IMR-90 (cell line): ENCODE measurements around the gene ACTG2. TPM values are rescaled to one million over a fixed set of nuclear protein-coding genes. Genes with fewer than 3 reads are reported as not detected.

Experiments used
- ATAC-seq: fragments of 200-7000 bp; cut with Tn5 transposase; 2 replicates; pipeline ENCODE4 v1.9.1; 2020; ENCODE audit warnings: low read depth, mild to moderate bottlenecking, moderate library complexity
- BruUV-seq: library from RNA; stranded (reverse); fragments of 400-500 nt; replicated peaks from 2 replicates; lab custom pipeline; 2021; lab: Mats Ljungman, UMichigan
- CTCF ChIA-PET: fragments of 300-600 bp; formaldehyde crosslinking; extraction: SDS; loops from one replicate; lab custom pipeline; 2021; ENCODE audit warnings: antibody characterized with exemption; lab: Yijun Ruan, JAX
- POLR2A ChIA-PET: fragments of 300-600 bp; sonication (Branson Sonifier 250); formaldehyde crosslinking; loops from one replicate; lab custom pipeline; 2022; ENCODE audit warnings: antibody characterized with exemption; ENCODE audit not compliant: unreplicated experiment; lab: Charles Lee
- DNase-seq: peaks from one replicate; pipeline ENCODE4 v3.0.0; 2013
- H2AFZ ChIP-seq: replicated peaks from 2 replicates; pipeline ENCODE3; 2013; ENCODE audit warnings: low read length, mild to moderate bottlenecking; ENCODE audit not compliant: poor library complexity
- H2AK5ac ChIP-seq: 2 replicates; pipeline ENCODE4 v1.6.1; 2013; ENCODE audit warnings: low read depth, low read length, inconsistent platforms
- H2AK9ac ChIP-seq: replicated peaks from 2 replicates; pipeline ENCODE3; 2013; ENCODE audit warnings: mild to moderate bottlenecking, low read depth, low read length, moderate library complexity; ENCODE audit not compliant: poor library complexity
- H2BK120ac ChIP-seq: 2 replicates; pipeline ENCODE4 v1.6.1; 2013; ENCODE audit warnings: low read depth, low read length, inconsistent platforms
- H2BK15ac ChIP-seq: 3 replicates; pipeline ENCODE4 v1.6.1; 2013; ENCODE audit warnings: low read depth, low read length, inconsistent platforms
- H2BK20ac ChIP-seq: 2 replicates; pipeline ENCODE4 v1.6.1; 2013; ENCODE audit warnings: low read depth, mild to moderate bottlenecking, inconsistent platforms, low read length, moderate library complexity
- H2BK5ac ChIP-seq: 2 replicates; pipeline ENCODE4 v1.6.1; 2013; ENCODE audit warnings: mild to moderate bottlenecking, low read depth, low read length, inconsistent platforms; ENCODE audit not compliant: poor library complexity, severe bottlenecking
- H3K14ac ChIP-seq: replicated peaks from 2 replicates; pipeline ENCODE4 v1.6.1; 2013; ENCODE audit warnings: low read depth, low read length, inconsistent platforms
- H3K18ac ChIP-seq: 2 replicates; pipeline ENCODE4 v1.6.1; 2013; ENCODE audit warnings: low read depth, low read length, control low read depth
- H3K23ac ChIP-seq: 2 replicates; pipeline ENCODE4 v1.6.1; 2013; ENCODE audit warnings: low read depth, low read length, inconsistent platforms
- H3K27ac ChIP-seq: 2 replicates; pipeline ENCODE4 v1.5.1; 2013; ENCODE audit warnings: mild to moderate bottlenecking, control low read depth, low read length; ENCODE audit not compliant: insufficient read depth
- H3K27me3 ChIP-seq: 2 replicates; pipeline ENCODE4 v1.6.1; 2013; ENCODE audit warnings: low read length; ENCODE audit not compliant: control insufficient read depth, insufficient read depth
- H3K36me3 ChIP-seq: 2 replicates; pipeline ENCODE4 v1.6.1; 2013; ENCODE audit warnings: low read length, mixed read lengths; ENCODE audit not compliant: control insufficient read depth, insufficient read depth
- H3K4ac ChIP-seq: 2 replicates; pipeline ENCODE4 v1.6.1; 2013; ENCODE audit warnings: low read depth, low read length, inconsistent platforms
- H3K4me1 ChIP-seq: 2 replicates; pipeline ENCODE4 v1.6.1; 2013; ENCODE audit warnings: low read length, mixed read lengths; ENCODE audit not compliant: control insufficient read depth, insufficient read depth
- H3K4me2 ChIP-seq: 2 replicates; pipeline ENCODE4 v1.6.1; 2013; ENCODE audit warnings: low read depth, mild to moderate bottlenecking, control low read depth, low read length, moderate library complexity
- H3K4me3 ChIP-seq: 2 replicates; pipeline ENCODE4 v1.5.1; 2013; ENCODE audit warnings: low read depth, mild to moderate bottlenecking, control low read depth, low read length, moderate library complexity; ENCODE audit not compliant: insufficient read depth
- H3K56ac ChIP-seq: 2 replicates; pipeline ENCODE4 v1.6.1; 2013; ENCODE audit warnings: low read length, inconsistent platforms; ENCODE audit not compliant: insufficient read depth; ENCODE audit errors: extremely low read depth
- H3K79me1 ChIP-seq, 2 experiments: 2 replicates each; pipeline ENCODE4 v1.6.1; 2013; ENCODE audit warnings: low read length in 2 of 2, inconsistent platforms in 1 of 2, low read depth in 1 of 2
- H3K9ac ChIP-seq: 2 replicates; pipeline ENCODE4 v1.6.1; 2013; ENCODE audit warnings: low read depth, low read length, control low read depth
- H3K9me1 ChIP-seq: 2 replicates; pipeline ENCODE4 v1.6.1; 2013; ENCODE audit warnings: low read length, inconsistent platforms; ENCODE audit not compliant: insufficient read depth
- H3K9me3 ChIP-seq: 2 replicates; pipeline ENCODE4 v1.6.1; 2013; ENCODE audit warnings: low read length; ENCODE audit not compliant: control insufficient read depth, insufficient read depth
- H4K20me1 ChIP-seq: 2 replicates; pipeline ENCODE4 v1.6.1; 2013; ENCODE audit warnings: low read length, inconsistent platforms; ENCODE audit not compliant: insufficient read depth
- H4K5ac ChIP-seq: 2 replicates; pipeline ENCODE4 v1.6.1; 2013; ENCODE audit warnings: mild to moderate bottlenecking, low read depth, low read length, control low read depth
- H4K8ac ChIP-seq, 2 experiments: 2 replicates each; pipeline ENCODE4 v1.6.1; 2013; ENCODE audit warnings: low read depth in 2 of 2, low read length in 2 of 2, control low read depth in 1 of 2, inconsistent platforms in 1 of 2
- H4K91ac ChIP-seq: 2 replicates; pipeline ENCODE4 v1.6.1; 2013; ENCODE audit warnings: low read depth, low read length, inconsistent platforms; ENCODE audit not compliant: insufficient read depth
- BHLHE40 ChIP-seq: fragments of 150-350 bp; IDR thresholded peaks from 2 replicates; pipeline ENCODE4 v1.6.1; 2016; ENCODE audit warnings: mild to moderate bottlenecking, low read depth, low read length
- CEBPB ChIP-seq: IDR thresholded peaks from 2 replicates; pipeline ENCODE4 v1.6.1; 2012; ENCODE audit warnings: low read depth, low read length, improper control_type of control experiment
- CHD1 ChIP-seq: IDR thresholded peaks from 2 replicates; pipeline ENCODE4 v1.6.1; 2012; ENCODE audit warnings: low read depth, low read length, improper control_type of control experiment
- CTCF ChIP-seq: conservative IDR thresholded peaks from 2 replicates; pipeline ENCODE4 v1.5.1; 2012; ENCODE audit warnings: mild to moderate bottlenecking, low read depth, low read length, improper control_type of control experiment
- ELK1 ChIP-seq: fragments of 150-350 bp; IDR thresholded peaks from 2 replicates; pipeline ENCODE4 v1.6.1; 2016; ENCODE audit warnings: low read depth, mild to moderate bottlenecking, low read length, moderate library complexity, borderline replicate concordance
- FOS ChIP-seq: fragments of 150-350 bp; IDR thresholded peaks from 2 replicates; pipeline ENCODE4 v1.6.1; 2016; ENCODE audit warnings: low read depth, low read length
- MAFK ChIP-seq: IDR thresholded peaks from 2 replicates; pipeline ENCODE4 v1.6.1; 2012; ENCODE audit warnings: low read depth, low read length, improper control_type of control experiment
- MAZ ChIP-seq: IDR thresholded peaks from 2 replicates; pipeline ENCODE4 v1.6.1; 2012; ENCODE audit warnings: low read depth, mild to moderate bottlenecking, low read length, improper control_type of control experiment, moderate library complexity, borderline replicate concordance
- MXI1 ChIP-seq: IDR thresholded peaks from 2 replicates; pipeline ENCODE4 v1.6.1; 2012; ENCODE audit warnings: low read depth, mild to moderate bottlenecking, low read length, moderate library complexity, borderline replicate concordance
- NFE2L2 ChIP-seq: fragments of 150-350 bp; IDR thresholded peaks from 2 replicates; pipeline ENCODE4 v1.6.1; 2016; ENCODE audit warnings: low read depth, mild to moderate bottlenecking, low read length
- RAD21 ChIP-seq: IDR thresholded peaks from 2 replicates; pipeline ENCODE4 v1.6.1; 2012; ENCODE audit warnings: low read length, improper control_type of control experiment
- RFX5 ChIP-seq: IDR thresholded peaks from 2 replicates; pipeline ENCODE4 v1.8.0; 2012; ENCODE audit warnings: low read depth, mild to moderate bottlenecking, low read length, moderate library complexity
- SMC3 ChIP-seq: fragments of 150-350 bp; IDR thresholded peaks from 2 replicates; pipeline ENCODE4 v1.6.1; 2016; ENCODE audit warnings: low read depth, mild to moderate bottlenecking, antibody characterized with exemption, low read length, moderate library complexity
- USF2 ChIP-seq: fragments of 150-350 bp; IDR thresholded peaks from 2 replicates; pipeline ENCODE4 v1.6.1; 2017; ENCODE audit warnings: mild to moderate bottlenecking, antibody characterized with exemption, low read length, low read depth
- WGBS, 2 experiments: methylation state at CpG; one replicate each; pipeline versions ENCODE4 v1.1.5 to v1.1.7; 2013; ENCODE audit warnings: missing lambda C conversion rate in 2 of 2; ENCODE audit not compliant: insufficient read length in 1 of 2; ENCODE audit errors: extremely low coverage in 2 of 2; 5-methylcytosine and 5-hydroxymethylcytosine counted together
- dilution Hi-C: fragments of 300-500 bp; cut with HindIII; formaldehyde crosslinking; loops from one replicate; pipeline ENCODE4 v1.14.3; 2018; ENCODE audit warnings: low sequenced_read_pairs; ENCODE audit not compliant: unreplicated experiment
- in situ Hi-C: fragments of 300-500 bp; cut with MboI; formaldehyde crosslinking; loops from 3 replicates; pipeline ENCODE4 v1.14.3; 2019; ENCODE audit warnings: low sequenced_read_pairs, inconsistent platforms, mixed read lengths
- intact Hi-C: fragments of 100-400 bp; cut with micrococcal nuclease; formaldehyde crosslinking; loops from 2 replicates; pipeline ENCODE4 v1.10.0; 2022
- polyA plus RNA-seq, 3 experiments: library from polyadenylated mRNA; depleted of rRNA; stranded (reverse); fragments of >200 nt; gene quantifications; 2 replicates each; pipeline ENCODE4 v1.2.3, GENCODE V29; 2012; ENCODE audit warnings: low replicate concordance in 1 of 3
- total RNA-seq: library from RNA; depleted of rRNA; stranded (reverse); fragments of >200 nt; gene quantifications from 2 replicates; pipeline ENCODE4 v1.2.3, GENCODE V29; 2012

Gene ACTG2
- total and polyA plus RNA-seq, 2 of the 4 experiments (the other 2 are of a cell fraction) = 523 to 899 TPM

- no peak for TF ChIP-seq RFX5
Observed at GRCh38 chr2:73928963-73929347, 36.1 kb downstream of the ACTG2 start (continued).

- Histone ChIP-seq H3K27ac (no peak overlapping the region), H4K5ac (no peak overlapping the region), H2BK5ac (no peak overlapping the region), H3K27me3 (no peaks in the 10 kb centered on the region), H2AFZ (no peak overlapping the region), H3K4me1 (peaks cover 10% of the 10 kb centered on the region), H2BK15ac (no peak overlapping the region), H3K4me2 (no peak overlapping the region), H3K9me3 (no peaks in the 10 kb centered on the region), H3K79me1 (peaks cover 33 to 80% of the 10 kb centered on the region in 2 experiments), H4K8ac (no peak overlapping the region), H3K14ac (no peak overlapping the region), H3K56ac (no peak overlapping the region), H3K18ac (no peak overlapping the region), H3K36me3 (peaks cover 2% of the 10 kb centered on the region; the same call in 1 of the 2 replicates), H2AK9ac (no peak overlapping the region), H4K91ac (no peak overlapping the region), H3K4me3 (no peak overlapping the region), H2AK5ac (no peak overlapping the region), H3K9me1 (peaks cover 9% of the 10 kb centered on the region), H3K4ac (no peak overlapping the region), H3K23ac (no peak overlapping the region; the same call in 1 of the 2 replicates), H3K9ac (no peak overlapping the region), H2BK120ac (no peak overlapping the region), H4K20me1 (peaks cover 58% of the 10 kb centered on the region), H2BK20ac (no peak overlapping the region)
- ATAC-seq (no peak), DNase-seq (no peak)
- intact Hi-C loops = no loop called here
- ChIA-PET CTCF (interaction anchor here (1.1 kb wide), 1 partner anchor 9 kb away, joined by 4 read pairs; no protein-coding TSS in a partner anchor), POLR2A (no interaction called here)
- BruUV-seq = no TSS peak
- WGBS, 2 experiments = no CpG with 5 or more reads among the region's 2 CpGs
- dilution Hi-C loops = no loop called here
- in situ Hi-C loops = no loop called here
- TF ChIP-seq MAFK (no peak), CTCF (no peak), CHD1 (no peak), MXI1 (no peak), NFE2L2 (no peak), CEBPB (no peak), USF2 (no peak), BHLHE40 (no peak), MAZ (no peak), FOS (no peak), ELK1 (no peak), RAD21 (no peak), SMC3 (no peak), RFX5 (no peak)
Observed at GRCh38 chr2:73930386-73930785, 37.6 kb downstream of the ACTG2 start.
